ENCODE results near the gene RILP.

DNA sequence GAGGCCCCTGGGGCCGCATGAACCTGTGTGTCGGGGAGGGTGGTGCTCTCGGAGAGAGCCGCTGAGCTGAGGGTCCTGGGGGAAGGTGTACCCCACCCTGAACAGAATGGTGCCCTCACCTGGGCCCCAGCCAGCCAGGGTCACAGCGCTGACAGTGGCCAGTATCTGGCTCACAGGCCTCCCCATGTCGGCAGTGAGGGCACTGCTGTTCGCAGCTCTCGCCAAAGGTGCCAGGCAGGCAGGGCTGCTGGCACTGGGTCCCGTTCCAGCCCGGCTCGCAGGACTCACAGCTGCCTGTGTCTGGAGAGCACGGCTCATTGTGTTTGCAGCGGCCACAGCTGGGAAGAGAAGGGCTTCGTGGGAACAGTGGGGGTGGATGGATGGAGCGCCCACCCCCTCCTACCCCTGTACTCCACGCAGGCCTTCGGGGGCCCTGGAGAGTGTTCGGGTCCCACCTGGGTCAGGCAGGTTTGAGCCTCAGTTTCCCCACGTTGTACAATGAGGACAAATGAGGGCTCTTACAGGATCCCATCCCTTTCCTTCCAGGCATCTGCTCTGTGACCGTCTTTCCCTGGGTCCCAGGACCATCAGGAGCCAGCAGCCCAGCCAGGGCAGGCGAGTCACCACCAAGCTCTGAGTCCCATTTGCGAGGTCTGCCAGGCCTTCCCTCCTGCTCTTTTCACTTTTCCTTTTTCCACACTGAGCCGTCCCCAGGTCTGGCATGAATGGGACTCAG lies 9.2 kb downstream of the RILP start:
- TF ChIP-seq, protein P1, sequence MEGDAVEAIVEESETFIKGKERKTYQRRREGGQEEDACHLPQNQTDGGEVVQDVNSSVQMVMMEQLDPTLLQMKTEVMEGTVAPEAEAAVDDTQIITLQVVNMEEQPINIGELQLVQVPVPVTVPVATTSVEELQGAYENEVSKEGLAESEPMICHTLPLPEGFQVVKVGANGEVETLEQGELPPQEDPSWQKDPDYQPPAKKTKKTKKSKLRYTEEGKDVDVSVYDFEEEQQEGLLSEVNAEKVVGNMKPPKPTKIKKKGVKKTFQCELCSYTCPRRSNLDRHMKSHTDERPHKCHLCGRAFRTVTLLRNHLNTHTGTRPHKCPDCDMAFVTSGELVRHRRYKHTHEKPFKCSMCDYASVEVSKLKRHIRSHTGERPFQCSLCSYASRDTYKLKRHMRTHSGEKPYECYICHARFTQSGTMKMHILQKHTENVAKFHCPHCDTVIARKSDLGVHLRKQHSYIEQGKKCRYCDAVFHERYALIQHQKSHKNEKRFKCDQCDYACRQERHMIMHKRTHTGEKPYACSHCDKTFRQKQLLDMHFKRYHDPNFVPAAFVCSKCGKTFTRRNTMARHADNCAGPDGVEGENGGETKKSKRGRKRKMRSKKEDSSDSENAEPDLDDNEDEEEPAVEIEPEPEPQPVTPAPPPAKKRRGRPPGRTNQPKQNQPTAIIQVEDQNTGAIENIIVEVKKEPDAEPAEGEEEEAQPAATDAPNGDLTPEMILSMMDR (IDR thresholded peaks at IDR 0.05 in 2 of 3, conservative IDR thresholded peaks at IDR 0.05 in 1 of 3; ENCODE audit: borderline replicate concordance in 1 of 3, insufficient read depth in 1 of 3, low read depth in 2 of 3, low read length in 2 of 3) = no peak
- TF ChIP-seq, protein P2, sequence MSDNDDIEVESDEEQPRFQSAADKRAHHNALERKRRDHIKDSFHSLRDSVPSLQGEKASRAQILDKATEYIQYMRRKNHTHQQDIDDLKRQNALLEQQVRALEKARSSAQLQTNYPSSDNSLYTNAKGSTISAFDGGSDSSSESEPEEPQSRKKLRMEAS (IDR thresholded peaks at IDR 0.05) = no peak
- TF ChIP-seq RAD21 (IDR thresholded peaks at IDR 0.05; ENCODE audit: low read depth) = no peak
- no peak for TF ChIP-seq EZH2 (IDR thresholded peaks at IDR 0.05)
- TF ChIP-seq CBX3 (IDR thresholded peaks at IDR 0.05; ENCODE audit: low read depth) = no peak
- TF ChIP-seq ZNF274 (IDR thresholded peaks at IDR 0.05; ENCODE audit: low read depth, low read length) = no peak
- no peak for TF ChIP-seq JUND (IDR thresholded peaks at IDR 0.05)
- TF ChIP-seq, protein P3, sequence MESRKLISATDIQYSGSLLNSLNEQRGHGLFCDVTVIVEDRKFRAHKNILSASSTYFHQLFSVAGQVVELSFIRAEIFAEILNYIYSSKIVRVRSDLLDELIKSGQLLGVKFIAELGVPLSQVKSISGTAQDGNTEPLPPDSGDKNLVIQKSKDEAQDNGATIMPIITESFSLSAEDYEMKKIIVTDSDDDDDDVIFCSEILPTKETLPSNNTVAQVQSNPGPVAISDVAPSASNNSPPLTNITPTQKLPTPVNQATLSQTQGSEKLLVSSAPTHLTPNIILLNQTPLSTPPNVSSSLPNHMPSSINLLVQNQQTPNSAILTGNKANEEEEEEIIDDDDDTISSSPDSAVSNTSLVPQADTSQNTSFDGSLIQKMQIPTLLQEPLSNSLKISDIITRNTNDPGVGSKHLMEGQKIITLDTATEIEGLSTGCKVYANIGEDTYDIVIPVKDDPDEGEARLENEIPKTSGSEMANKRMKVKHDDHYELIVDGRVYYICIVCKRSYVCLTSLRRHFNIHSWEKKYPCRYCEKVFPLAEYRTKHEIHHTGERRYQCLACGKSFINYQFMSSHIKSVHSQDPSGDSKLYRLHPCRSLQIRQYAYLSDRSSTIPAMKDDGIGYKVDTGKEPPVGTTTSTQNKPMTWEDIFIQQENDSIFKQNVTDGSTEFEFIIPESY (IDR thresholded peaks at IDR 0.05; ENCODE audit: extremely low read depth, insufficient replicate concordance, low read length) = no peak
- no peak for TF ChIP-seq POLR2AphosphoS5 (IDR thresholded peaks at IDR 0.05; ENCODE audit: low read depth, low read length)
- TF ChIP-seq, protein P4, sequence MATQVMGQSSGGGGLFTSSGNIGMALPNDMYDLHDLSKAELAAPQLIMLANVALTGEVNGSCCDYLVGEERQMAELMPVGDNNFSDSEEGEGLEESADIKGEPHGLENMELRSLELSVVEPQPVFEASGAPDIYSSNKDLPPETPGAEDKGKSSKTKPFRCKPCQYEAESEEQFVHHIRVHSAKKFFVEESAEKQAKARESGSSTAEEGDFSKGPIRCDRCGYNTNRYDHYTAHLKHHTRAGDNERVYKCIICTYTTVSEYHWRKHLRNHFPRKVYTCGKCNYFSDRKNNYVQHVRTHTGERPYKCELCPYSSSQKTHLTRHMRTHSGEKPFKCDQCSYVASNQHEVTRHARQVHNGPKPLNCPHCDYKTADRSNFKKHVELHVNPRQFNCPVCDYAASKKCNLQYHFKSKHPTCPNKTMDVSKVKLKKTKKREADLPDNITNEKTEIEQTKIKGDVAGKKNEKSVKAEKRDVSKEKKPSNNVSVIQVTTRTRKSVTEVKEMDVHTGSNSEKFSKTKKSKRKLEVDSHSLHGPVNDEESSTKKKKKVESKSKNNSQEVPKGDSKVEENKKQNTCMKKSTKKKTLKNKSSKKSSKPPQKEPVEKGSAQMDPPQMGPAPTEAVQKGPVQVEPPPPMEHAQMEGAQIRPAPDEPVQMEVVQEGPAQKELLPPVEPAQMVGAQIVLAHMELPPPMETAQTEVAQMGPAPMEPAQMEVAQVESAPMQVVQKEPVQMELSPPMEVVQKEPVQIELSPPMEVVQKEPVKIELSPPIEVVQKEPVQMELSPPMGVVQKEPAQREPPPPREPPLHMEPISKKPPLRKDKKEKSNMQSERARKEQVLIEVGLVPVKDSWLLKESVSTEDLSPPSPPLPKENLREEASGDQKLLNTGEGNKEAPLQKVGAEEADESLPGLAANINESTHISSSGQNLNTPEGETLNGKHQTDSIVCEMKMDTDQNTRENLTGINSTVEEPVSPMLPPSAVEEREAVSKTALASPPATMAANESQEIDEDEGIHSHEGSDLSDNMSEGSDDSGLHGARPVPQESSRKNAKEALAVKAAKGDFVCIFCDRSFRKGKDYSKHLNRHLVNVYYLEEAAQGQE (IDR thresholded peaks at IDR 0.05; ENCODE audit: low read depth) = no peak
- TF ChIP-seq EGR1 (IDR thresholded peaks at IDR 0.05; ENCODE audit: low read depth) = no peak
- no peak for TF ChIP-seq SRF (IDR thresholded peaks at IDR 0.05; ENCODE audit: low read depth)
- no peak for TF ChIP-seq SP1 (IDR thresholded peaks at IDR 0.05; ENCODE audit: low read depth)

Measured in HCT116 (cell line).